Prostate gland (tissue), 2 donors: ENCODE measurements around the gene NCOA3. TPM values are rescaled to one million over a fixed set of nuclear protein-coding genes. Genes with fewer than 3 reads are reported as not detected.

Source experiments
- DNase-seq: peaks from one replicate; pipeline ENCODE4 v3.0.0-alpha.2; 2019; ENCODE audit warnings: low spot score
- H3K27ac ChIP-seq, 2 donors: fragments of 200-600 bp; sonication (generic); 2 replicates each; pipeline ENCODE4 v1.5.1; 2017 to 2019
- H3K27me3 ChIP-seq: fragments of 200-600 bp; sonication (generic); replicated peaks from 2 replicates; pipeline ENCODE4 v1.5.1; 2019; ENCODE audit not compliant: insufficient read depth
- H3K36me3 ChIP-seq, 2 donors: fragments of 200-600 bp; sonication (generic); 1 replicate in 1 of 2; 2 replicates in 1 of 2; pipeline versions ENCODE4 v1.5.1 to v1.8.1; 2017 to 2019
- H3K4me1 ChIP-seq: fragments of 200-600 bp; sonication (generic); replicated peaks from 2 replicates; pipeline ENCODE4 v1.5.1; 2019
- H3K4me3 ChIP-seq, 2 donors: fragments of 200-600 bp; sonication (generic); 2 replicates each; pipeline ENCODE4 v1.5.1; 2017 to 2019
- H3K9me3 ChIP-seq: fragments of 200-600 bp; sonication (generic); 2 replicates; pipeline ENCODE4 v1.5.1; 2017
- POLR2A ChIP-seq: fragments of 450-650 bp; IDR thresholded peaks from one replicate; pipeline ENCODE4 v1.6.1; 2016; ENCODE audit warnings: antibody characterized with exemption, mild to moderate bottlenecking
- POLR2AphosphoS5 ChIP-seq: sonication (generic); formaldehyde crosslinking; IDR thresholded peaks from one replicate; pipeline ENCODE4 v1.6.1; 2017; ENCODE audit warnings: antibody characterized with exemption
- WGBS: methylation state at CpG from one replicate; pipeline ENCODE4 v1.1.5; 2018; 5-methylcytosine and 5-hydroxymethylcytosine counted together
- intact Hi-C: fragments of 100-400 bp; cut with DNase I; formaldehyde crosslinking; loops from one replicate; pipeline ENCODE4 v1.14.2; 2022
- total RNA-seq, 2 donors: library from RNA; depleted of rRNA; stranded (reverse); fragments of >200 nt; gene quantifications; one replicate each; pipeline ENCODE4 v1.1.0, GENCODE V29; 2016
- TF ChIP-seq, protein P1 (sequence below), 4 experiments: fragments of 200-600 bp in 2 of 4; fragments of 450-650 bp in 2 of 4; sonication (generic) in 2 of 4; IDR thresholded peaks; 1 replicate in 3 of 4; 2 replicates in 1 of 4; pipeline ENCODE4 v1.5.1; 2016 to 2019; ENCODE audit warnings: antibody characterized with exemption in 4 of 4, mild to moderate bottlenecking in 2 of 4, moderate library complexity in 2 of 4

Gene NCOA3
- total RNA-seq, 2 donors from 2014 or later: 21.6 to 35.6 TPM

DNA sequence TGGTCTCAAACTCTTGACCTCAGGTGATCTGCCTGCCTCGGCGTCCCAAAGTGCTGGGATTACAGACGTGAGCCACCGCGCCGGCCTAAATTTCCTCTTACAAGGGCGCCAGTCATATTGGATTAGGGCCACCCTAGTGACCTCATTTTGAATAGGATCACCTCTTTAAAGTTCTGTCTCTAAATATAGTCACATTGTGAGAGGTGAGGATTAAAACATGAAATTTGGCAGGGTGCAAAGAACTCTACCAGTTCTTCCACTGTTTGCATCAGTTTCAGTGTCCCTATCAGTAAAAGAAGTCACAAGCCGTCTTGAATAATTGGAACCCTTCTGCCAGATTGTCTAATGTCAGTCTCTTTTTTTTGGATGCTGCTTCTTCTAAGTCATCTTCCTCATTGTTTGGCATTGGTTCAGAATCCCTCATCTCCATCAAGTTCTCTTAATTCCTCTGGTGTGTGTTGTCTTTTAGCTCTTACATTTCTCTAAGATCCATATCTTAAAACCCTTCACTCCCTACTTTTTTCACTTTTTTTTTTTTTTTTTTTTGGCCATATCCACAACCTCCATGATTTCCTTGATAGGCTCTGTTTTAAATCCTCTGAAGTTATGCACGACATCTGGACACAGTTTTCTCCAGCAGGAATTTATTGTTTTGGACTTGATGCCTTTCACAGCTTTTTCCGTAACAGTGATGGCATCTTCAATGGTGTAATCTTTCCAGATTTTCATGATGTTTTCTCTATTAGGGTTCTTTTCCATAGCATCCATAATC, 56.8 kb downstream of the NCOA3 start:
- no peak for DNase-seq
- H3K36me3 ChIP-seq: no peaks in the 10 kb centered on the region
- H3K27me3 ChIP-seq: no peaks in the 10 kb centered on the region
- no peaks in the 10 kb centered on the region for H3K4me1 ChIP-seq
- 86% methylated on average over 10 of the region's 10 CpGs for WGBS
- intact Hi-C loops: loop anchor here (10.0 kb wide), 1 partner anchor 54 kb away; the partner anchor contains the start of gene NCOA3
- H3K9me3 ChIP-seq: no peaks in the 10 kb centered on the region
- no peak overlapping the region for H3K27ac ChIP-seq
- TF ChIP-seq, protein P1, sequence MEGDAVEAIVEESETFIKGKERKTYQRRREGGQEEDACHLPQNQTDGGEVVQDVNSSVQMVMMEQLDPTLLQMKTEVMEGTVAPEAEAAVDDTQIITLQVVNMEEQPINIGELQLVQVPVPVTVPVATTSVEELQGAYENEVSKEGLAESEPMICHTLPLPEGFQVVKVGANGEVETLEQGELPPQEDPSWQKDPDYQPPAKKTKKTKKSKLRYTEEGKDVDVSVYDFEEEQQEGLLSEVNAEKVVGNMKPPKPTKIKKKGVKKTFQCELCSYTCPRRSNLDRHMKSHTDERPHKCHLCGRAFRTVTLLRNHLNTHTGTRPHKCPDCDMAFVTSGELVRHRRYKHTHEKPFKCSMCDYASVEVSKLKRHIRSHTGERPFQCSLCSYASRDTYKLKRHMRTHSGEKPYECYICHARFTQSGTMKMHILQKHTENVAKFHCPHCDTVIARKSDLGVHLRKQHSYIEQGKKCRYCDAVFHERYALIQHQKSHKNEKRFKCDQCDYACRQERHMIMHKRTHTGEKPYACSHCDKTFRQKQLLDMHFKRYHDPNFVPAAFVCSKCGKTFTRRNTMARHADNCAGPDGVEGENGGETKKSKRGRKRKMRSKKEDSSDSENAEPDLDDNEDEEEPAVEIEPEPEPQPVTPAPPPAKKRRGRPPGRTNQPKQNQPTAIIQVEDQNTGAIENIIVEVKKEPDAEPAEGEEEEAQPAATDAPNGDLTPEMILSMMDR (IDR thresholded peaks at IDR 0.05): no peak
- TF ChIP-seq POLR2AphosphoS5 (no peak), POLR2A (no peak)
- no peak overlapping the region for H3K4me3 ChIP-seq

DNA sequence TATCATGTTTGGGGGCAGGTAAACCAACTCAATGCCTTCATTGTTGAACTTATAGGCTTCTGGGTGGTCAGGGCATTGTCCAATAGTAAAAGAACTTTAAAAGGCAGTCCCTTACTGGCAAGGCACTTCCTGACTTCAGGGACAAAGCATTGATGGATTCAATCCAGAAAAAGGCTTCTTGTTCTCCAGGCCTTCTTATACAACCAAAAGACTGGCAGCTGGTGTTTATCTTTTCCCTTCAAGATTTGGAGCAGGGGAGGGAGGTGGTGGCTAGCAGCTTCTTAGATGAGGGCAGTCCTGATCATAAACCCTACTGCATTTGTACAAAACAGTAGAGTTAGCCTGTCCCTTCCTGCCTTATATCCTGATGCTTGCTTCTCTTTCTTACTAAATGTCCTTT, 57.5 kb downstream of the NCOA3 start:
- Histone ChIP-seq H3K27me3 (no peaks in the 10 kb centered on the region), H3K4me1 (no peaks in the 10 kb centered on the region), H3K27ac (peak overlapping the region in 1 of 2 donors; percentile 35), H3K36me3 (no peaks in the 10 kb centered on the region), H3K4me3 (no peak overlapping the region), H3K9me3 (no peaks in the 10 kb centered on the region)
- no peak for DNase-seq
- no peak for TF ChIP-seq POLR2A
- no peak for TF ChIP-seq POLR2AphosphoS5
- TF ChIP-seq, protein P1 (IDR thresholded peaks at IDR 0.05): no peak
- intact Hi-C loops: loop anchor here (10.0 kb wide), 1 partner anchor 54 kb away; the partner anchor contains the start of gene NCOA3

DNA sequence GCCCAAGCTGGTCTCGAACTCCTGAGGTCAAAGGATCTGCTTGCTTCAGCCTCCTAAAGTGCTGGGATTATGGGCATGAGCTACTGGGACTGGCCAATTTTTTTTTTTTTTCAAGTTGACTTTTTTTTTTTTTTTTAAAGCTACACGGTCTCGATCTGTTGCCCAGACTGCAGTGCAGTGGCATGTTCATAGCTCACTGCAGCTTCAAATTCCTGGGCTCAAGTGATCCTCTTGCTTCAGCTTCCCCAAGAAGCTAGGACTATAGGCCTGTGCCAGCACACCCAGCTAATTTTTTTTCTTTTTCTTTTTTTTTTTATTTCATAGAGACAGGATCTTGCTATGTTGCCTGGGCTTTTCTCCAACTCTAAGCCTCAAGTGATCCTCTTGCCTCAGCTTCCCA, 59.5 kb downstream of the NCOA3 start:
- no peak for DNase-seq
- Histone ChIP-seq H3K4me1 (no peaks in the 10 kb centered on the region), H3K27me3 (no peaks in the 10 kb centered on the region), H3K27ac (no peak overlapping the region), H3K36me3 (no peaks in the 10 kb centered on the region), H3K4me3 (no peak overlapping the region), H3K9me3 (no peaks in the 10 kb centered on the region)
- 53% methylated on average over 3 of the region's 3 CpGs for WGBS
- intact Hi-C loops: no loop called here
- no peak for TF ChIP-seq POLR2AphosphoS5
- TF ChIP-seq, protein P1 (IDR thresholded peaks at IDR 0.05): no peak
- no peak for TF ChIP-seq POLR2A

DNA sequence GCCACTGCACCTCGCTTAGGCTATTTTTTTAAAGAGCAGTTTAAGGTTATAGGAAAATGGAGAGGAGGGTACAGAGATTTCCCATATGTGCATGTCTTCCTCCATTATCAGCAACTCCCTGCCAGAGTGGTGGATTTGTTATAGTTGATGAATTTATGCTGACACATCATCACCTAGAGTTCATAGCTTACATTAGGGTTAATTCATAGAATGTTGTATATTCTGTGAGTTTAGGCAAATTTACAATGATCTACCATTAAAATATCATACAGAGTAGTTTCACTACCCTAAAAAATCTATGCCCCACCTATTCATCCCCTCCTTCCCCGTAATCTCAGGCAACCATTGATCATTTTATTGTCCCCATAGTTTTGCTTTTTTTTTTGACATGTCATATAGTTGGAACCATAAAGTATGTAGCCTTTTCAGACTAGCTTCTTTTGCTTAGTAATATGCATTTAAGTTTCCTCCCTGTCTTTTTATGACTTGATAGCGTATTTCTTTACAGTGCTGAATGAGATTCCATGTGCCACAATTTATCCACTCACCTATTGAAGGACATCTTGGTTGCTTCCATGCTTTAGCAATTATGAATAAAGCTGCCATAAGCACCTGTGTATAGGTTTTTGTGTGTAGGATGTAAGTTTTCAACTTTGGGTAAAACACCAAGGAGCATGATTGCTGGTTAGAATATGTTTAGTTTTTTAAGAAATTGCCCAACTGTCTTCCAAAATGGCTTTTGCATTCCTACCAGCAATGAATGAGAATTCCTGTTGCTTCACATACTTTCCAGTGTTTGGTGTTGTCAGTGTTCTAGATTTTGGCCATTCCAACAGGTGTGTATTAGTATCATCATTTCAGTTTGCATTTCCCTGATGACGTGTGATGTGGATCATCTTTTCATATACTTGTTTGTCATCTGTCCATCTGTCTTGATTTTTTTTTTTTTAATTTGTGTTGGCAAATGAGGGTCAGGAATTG, 60.2 kb downstream of the NCOA3 start:
- WGBS: 93% methylated on average over 4 of the region's 4 CpGs
- Histone ChIP-seq H3K9me3 (no peaks in the 10 kb centered on the region), H3K4me1 (no peaks in the 10 kb centered on the region), H3K36me3 (no peaks in the 10 kb centered on the region), H3K27me3 (no peaks in the 10 kb centered on the region), H3K4me3 (no peak overlapping the region), H3K27ac (no peak overlapping the region)
- TF ChIP-seq, protein P1 (IDR thresholded peaks at IDR 0.05): no peak
- TF ChIP-seq POLR2A (no peak), POLR2AphosphoS5 (no peak)
- intact Hi-C loops: no loop called here
- no peak for DNase-seq
